ENCODE results near the gene TMEM106C. TPM values are rescaled to one million over a fixed set of nuclear protein-coding genes. Genes with fewer than 3 reads are reported as not detected.

Gene TMEM106C
- total and polyA plus RNA-seq, 2 experiments from 2014 or later = 69.4 to 79.8 TPM

DNA sequence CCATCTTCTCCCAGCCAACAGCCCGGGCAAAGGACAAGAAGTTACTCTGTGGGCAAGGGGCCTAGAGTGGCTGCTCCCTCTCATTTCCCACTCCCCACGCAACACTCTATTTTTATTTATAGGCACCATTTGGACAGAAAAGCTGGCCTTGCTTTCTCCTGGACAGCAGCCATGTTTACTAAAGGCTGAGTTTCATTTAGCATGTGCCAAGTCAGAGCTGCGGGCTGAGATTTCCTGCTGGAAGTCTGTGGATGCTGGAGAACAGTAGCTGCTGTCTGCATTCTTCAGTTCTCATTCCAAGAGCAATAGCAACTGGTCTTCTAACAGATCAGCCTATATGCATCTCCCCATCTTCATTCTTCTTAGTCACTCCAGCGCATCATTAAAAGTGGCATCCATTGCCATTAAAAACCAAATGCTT is 32.6 kb downstream of the TMEM106C start:
- Histone ChIP-seq H3K4me2 (ENCODE audit: unreplicated experiment) (no peak overlapping the region), H3K4me1 (ENCODE audit: insufficient read depth) (no peaks in the 10 kb centered on the region), H3F3A (ENCODE audit: insufficient read depth) (no peaks in the 10 kb centered on the region), H3K79me2 (ENCODE audit: insufficient read depth) (no peaks in the 10 kb centered on the region), H3K27ac (no peak overlapping the region), H3K9ac (no peak overlapping the region), H3K4me3 (no peak overlapping the region), H2AFZ (no peak overlapping the region), H3K36me3 (ENCODE audit: low read depth) (no peaks in the 10 kb centered on the region), H3K27me3 (replicated peaks; ENCODE audit: insufficient read depth) (peaks cover 54% of the 10 kb centered on the region), H3K9me3 (ENCODE audit: low read depth) (no peaks in the 10 kb centered on the region), H3K9me2 (ENCODE audit: insufficient read depth) (no peaks in the 10 kb centered on the region), H4K20me1 (ENCODE audit: insufficient read depth) (no peaks in the 10 kb centered on the region)
- in situ Hi-C loops (cut with MboI) = no loop called here
- no peak for DNase-seq
- WGBS, 2 experiments (ENCODE audit: low coverage in 1 of 2, low lambda C conversion rate in 2 of 2, missing lambda C conversion rate in 2 of 2) = 70 to 84% methylated on average over 4 of the region's 4 CpGs
- TF ChIP-seq EZH2phosphoT487 (IDR thresholded peaks at IDR 0.05; ENCODE audit: insufficient read depth, low read depth) (no peak), EZH2 (IDR thresholded peaks at IDR 0.05; ENCODE audit: insufficient read depth, poor library complexity, severe bottlenecking) (no peak)

GRCh38 chr12:47997321-47997720 is 33.9 kb downstream of the TMEM106C start:
- Histone ChIP-seq H2AFZ (no peak overlapping the region), H3K27me3 (replicated peaks; ENCODE audit: insufficient read depth) (peaks cover 52% of the 10 kb centered on the region), H3K9me3 (ENCODE audit: low read depth) (no peaks in the 10 kb centered on the region), H4K20me1 (ENCODE audit: insufficient read depth) (no peaks in the 10 kb centered on the region), H3K9me2 (ENCODE audit: insufficient read depth) (no peaks in the 10 kb centered on the region), H3K36me3 (ENCODE audit: low read depth) (no peaks in the 10 kb centered on the region), H3K9ac (no peak overlapping the region), H3F3A (ENCODE audit: insufficient read depth) (no peaks in the 10 kb centered on the region), H3K27ac (no peak overlapping the region), H3K4me2 (ENCODE audit: unreplicated experiment) (no peak overlapping the region), H3K4me1 (ENCODE audit: insufficient read depth) (peaks cover 3% of the 10 kb centered on the region; the same call in 1 of the 2 replicates), H3K79me2 (ENCODE audit: insufficient read depth) (no peaks in the 10 kb centered on the region), H3K4me3 (no peak overlapping the region)
- WGBS, 2 experiments (ENCODE audit: low coverage in 1 of 2, low lambda C conversion rate in 2 of 2, missing lambda C conversion rate in 2 of 2) = 10 to 19% methylated on average over 3 of the region's 3 CpGs
- no peak for TF ChIP-seq EZH2phosphoT487 (IDR thresholded peaks at IDR 0.05; ENCODE audit: insufficient read depth, low read depth)
- no peak for TF ChIP-seq EZH2 (IDR thresholded peaks at IDR 0.05; ENCODE audit: insufficient read depth, poor library complexity, severe bottlenecking)
- in situ Hi-C loops (cut with MboI) = no loop called here
- DNase-seq = no peak

GRCh38 chr12:47999816-48000215 is 36.4 kb downstream of the TMEM106C start:
- DNase-seq = no peak
- Histone ChIP-seq H3K36me3 (ENCODE audit: low read depth) (no peaks in the 10 kb centered on the region), H2AFZ (no peak overlapping the region), H3K79me2 (ENCODE audit: insufficient read depth) (no peaks in the 10 kb centered on the region), H3K4me3 (no peak overlapping the region), H3K4me1 (ENCODE audit: insufficient read depth) (peaks cover 6% of the 10 kb centered on the region; the same call in 1 of the 2 replicates), H3K9ac (no peak overlapping the region), H3K9me3 (ENCODE audit: low read depth) (no peaks in the 10 kb centered on the region), H3K4me2 (ENCODE audit: unreplicated experiment) (no peak overlapping the region), H3K27ac (no peak overlapping the region), H3F3A (ENCODE audit: insufficient read depth) (no peaks in the 10 kb centered on the region), H4K20me1 (ENCODE audit: insufficient read depth) (no peaks in the 10 kb centered on the region), H3K9me2 (ENCODE audit: insufficient read depth) (no peaks in the 10 kb centered on the region), H3K27me3 (replicated peaks; ENCODE audit: insufficient read depth) (peaks cover 54% of the 10 kb centered on the region)
- TF ChIP-seq EZH2 (IDR thresholded peaks at IDR 0.05; ENCODE audit: insufficient read depth, poor library complexity, severe bottlenecking) (no peak), EZH2phosphoT487 (IDR thresholded peaks at IDR 0.05; ENCODE audit: insufficient read depth, low read depth) (no peak)
- in situ Hi-C loops (cut with MboI) = no loop called here
- WGBS, 2 experiments (ENCODE audit: low coverage in 1 of 2, low lambda C conversion rate in 2 of 2, missing lambda C conversion rate in 2 of 2) = 43 to 45% methylated on average over 9 of the region's 9 CpGs

GRCh38 chr12:48000878-48001504 is 37.6 kb downstream of the TMEM106C start:
- H3K4me1 ChIP-seq (ENCODE audit: insufficient read depth) = peaks cover 6% of the 10 kb centered on the region; the same call in 1 of the 2 replicates
- 10 to 12% methylated on average over 18 of the region's 18 CpGs for WGBS, 2 experiments (ENCODE audit: low coverage in 1 of 2, low lambda C conversion rate in 2 of 2, missing lambda C conversion rate in 2 of 2)
- H3F3A ChIP-seq (ENCODE audit: insufficient read depth) = no peaks in the 10 kb centered on the region
- in situ Hi-C loops (cut with MboI) = no loop called here
- no peaks in the 10 kb centered on the region for H3K79me2 ChIP-seq (ENCODE audit: insufficient read depth)
- DNase-seq = peak; percentile 86
- TF ChIP-seq EZH2phosphoT487 (IDR thresholded peaks at IDR 0.05; ENCODE audit: insufficient read depth, low read depth) = no peak
- peak overlapping the region; percentile 74 for H3K4me3 ChIP-seq
- no peaks in the 10 kb centered on the region for H4K20me1 ChIP-seq (ENCODE audit: insufficient read depth)
- H2AFZ ChIP-seq = peak overlapping the region; percentile 93
- H3K27ac ChIP-seq = peak overlapping the region; percentile 14; the same call in 1 of the 2 replicates
- no peaks in the 10 kb centered on the region for H3K9me3 ChIP-seq (ENCODE audit: low read depth)
- peak overlapping the region; percentile 89 for H3K4me2 ChIP-seq (ENCODE audit: unreplicated experiment)
- H3K27me3 ChIP-seq (replicated peaks; ENCODE audit: insufficient read depth) = peaks cover 62% of the 10 kb centered on the region
- H3K9me2 ChIP-seq (ENCODE audit: insufficient read depth) = no peaks in the 10 kb centered on the region
- peak overlapping the region; percentile 72 for H3K9ac ChIP-seq
- no peaks in the 10 kb centered on the region for H3K36me3 ChIP-seq (ENCODE audit: low read depth)

Measured in GM23248 (cell line).